Measurements from ENCODE around the gene RAB39A.

- TF ChIP-seq TEAD4 (IDR thresholded peaks at IDR 0.05): no peak
- no peak for TF ChIP-seq YY1 (IDR thresholded peaks at IDR 0.05; ENCODE audit: low read depth)
- no peak for TF ChIP-seq FOXM1 (IDR thresholded peaks at IDR 0.05; ENCODE audit: borderline replicate concordance, low read depth)
- no peak for TF ChIP-seq CEBPB (IDR thresholded peaks at IDR 0.05)
- TF ChIP-seq EP300 (IDR thresholded peaks at IDR 0.05; ENCODE audit: borderline replicate concordance): no peak
- TF ChIP-seq REST (IDR thresholded peaks at IDR 0.05; ENCODE audit: low read depth): no peak
- TF ChIP-seq TAF1 (IDR thresholded peaks at IDR 0.05; ENCODE audit: low read depth): no peak
Observed at GRCh38 chr11:107961480-107961879, 33.2 kb downstream of the RAB39A start.

Data from Ishikawa (cell line).